Esophagus muscularis mucosa (tissue), 2 donors: ENCODE results near the gene XPNPEP1.

Source experiments
- EP300 ChIP-seq: sonication (generic); formaldehyde crosslinking; IDR thresholded peaks from one replicate; pipeline ENCODE4 v1.6.1; 2017; ENCODE audit warnings: antibody characterized with exemption
- POLR2A ChIP-seq: fragments of 450-650 bp; IDR thresholded peaks from one replicate; pipeline ENCODE4 v1.6.1; 2017; ENCODE audit warnings: antibody characterized with exemption, moderate library complexity, mild to moderate bottlenecking, low read depth

GRCh38 chr10:109891105-109891504, 32.2 kb downstream of the XPNPEP1 start:
- TF ChIP-seq POLR2A = no peak
- TF ChIP-seq EP300 = no peak
